Measurements from ENCODE around the gene NDUFAF8.

Gene NDUFAF8

DNA sequence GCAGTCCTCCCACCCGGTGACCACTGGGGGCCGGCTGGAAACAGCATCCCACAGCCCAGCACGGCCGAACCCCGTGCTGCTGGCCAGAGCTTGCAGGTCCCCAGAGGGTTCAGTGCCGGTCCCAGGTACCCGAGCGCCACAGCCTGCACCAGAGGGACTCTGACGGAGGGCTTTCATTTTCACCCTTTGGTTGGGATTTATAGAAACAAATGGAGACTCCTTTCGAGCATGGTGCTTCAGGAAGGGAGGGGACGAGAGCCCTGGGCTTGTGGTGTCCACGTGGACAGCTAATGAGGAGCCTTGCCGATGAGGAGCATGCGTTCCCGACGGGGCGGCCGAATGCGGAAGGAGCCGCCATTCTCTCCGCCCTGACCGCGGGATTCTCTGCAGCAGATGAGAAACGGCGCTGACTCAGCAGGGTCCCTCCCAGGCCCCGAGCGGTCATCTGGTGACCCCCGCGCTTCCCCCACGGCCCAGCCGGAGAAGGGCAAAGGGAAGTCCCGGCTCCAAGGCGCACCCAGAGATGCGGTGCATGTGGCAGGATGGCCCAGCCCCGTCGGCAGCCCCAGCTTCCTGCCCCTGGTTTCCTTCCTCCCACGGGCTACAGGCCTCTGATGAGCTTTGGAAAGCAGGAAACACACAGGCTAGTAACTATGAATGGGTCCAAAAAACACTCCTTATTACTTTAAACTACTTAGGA lies 46.2 kb downstream of the NDUFAF8 start:
- no peaks in the 10 kb centered on the region for H3K4me1 ChIP-seq (ENCODE audit: insufficient read depth, low read length)
- H3K36me3 ChIP-seq (ENCODE audit: insufficient read depth, low read length), result peaks cover 3% of the 10 kb centered on the region
- no peaks in the 10 kb centered on the region for H3K9me3 ChIP-seq (ENCODE audit: control insufficient read depth, insufficient read depth, low read length)
- H3K9ac ChIP-seq (ENCODE audit: low read depth, low read length), result no peak overlapping the region; the same call in 1 of the 2 replicates

DNA sequence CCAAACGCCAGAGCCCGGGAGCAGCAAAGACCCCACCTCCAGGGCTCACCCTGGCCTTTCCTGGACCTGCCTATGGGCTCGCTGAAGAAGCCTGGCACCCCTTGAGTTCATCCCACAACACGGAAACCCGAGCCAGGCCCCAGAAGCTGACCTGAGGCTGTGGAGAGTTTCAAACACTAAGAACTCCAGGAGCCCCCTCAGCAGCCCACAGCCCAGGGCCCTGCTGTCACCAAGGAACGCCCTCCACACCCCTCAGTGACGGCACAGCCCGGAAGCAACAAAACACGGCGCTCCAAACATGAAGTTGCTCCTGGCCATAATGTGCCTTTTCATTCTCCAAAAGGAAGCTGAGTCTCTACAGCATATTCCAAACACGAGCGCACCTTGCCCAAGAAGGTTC lies 46.8 kb downstream of the NDUFAF8 start:
- Histone ChIP-seq H3K36me3 (ENCODE audit: insufficient read depth, low read length) (peaks cover 3% of the 10 kb centered on the region), H3K9me3 (ENCODE audit: control insufficient read depth, insufficient read depth, low read length) (no peaks in the 10 kb centered on the region), H3K4me1 (ENCODE audit: insufficient read depth, low read length) (no peaks in the 10 kb centered on the region), H3K9ac (ENCODE audit: low read depth, low read length) (no peak overlapping the region)

DNA sequence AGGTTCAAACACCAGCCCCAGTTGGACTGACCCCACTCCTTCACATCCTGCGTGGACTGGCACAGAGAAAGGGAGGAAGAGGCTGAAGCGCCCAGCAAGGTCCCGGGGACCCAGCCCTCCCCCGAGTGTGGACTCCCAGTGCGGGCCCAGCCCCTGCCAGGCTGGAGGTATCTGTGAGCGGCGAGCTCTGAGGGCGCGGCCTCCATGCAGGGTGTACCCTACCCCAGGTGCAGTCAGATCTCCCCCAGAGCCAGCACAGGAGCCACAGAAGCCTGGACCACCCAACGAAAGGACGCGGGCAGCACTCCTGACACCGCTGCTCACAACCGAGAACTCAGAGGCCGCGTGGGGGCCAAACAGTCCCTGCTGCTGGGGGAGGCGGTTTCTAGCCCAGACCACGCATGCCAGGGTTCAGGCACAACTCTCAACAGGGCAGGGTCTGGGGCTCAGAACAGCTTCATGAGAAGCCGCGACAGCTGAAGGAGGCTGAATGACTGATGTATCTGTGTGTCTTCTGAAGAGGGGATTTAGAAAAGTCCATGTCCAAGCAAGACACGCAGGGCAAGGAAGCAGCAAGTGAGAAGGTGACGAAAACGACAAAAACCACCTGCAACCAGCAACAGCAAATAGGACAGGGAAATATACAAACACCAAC lies 47.5 kb downstream of the NDUFAF8 start:
- Histone ChIP-seq H3K36me3 (ENCODE audit: insufficient read depth, low read length) (peaks cover 3% of the 10 kb centered on the region), H3K9ac (ENCODE audit: low read depth, low read length) (no peak overlapping the region)

DNA sequence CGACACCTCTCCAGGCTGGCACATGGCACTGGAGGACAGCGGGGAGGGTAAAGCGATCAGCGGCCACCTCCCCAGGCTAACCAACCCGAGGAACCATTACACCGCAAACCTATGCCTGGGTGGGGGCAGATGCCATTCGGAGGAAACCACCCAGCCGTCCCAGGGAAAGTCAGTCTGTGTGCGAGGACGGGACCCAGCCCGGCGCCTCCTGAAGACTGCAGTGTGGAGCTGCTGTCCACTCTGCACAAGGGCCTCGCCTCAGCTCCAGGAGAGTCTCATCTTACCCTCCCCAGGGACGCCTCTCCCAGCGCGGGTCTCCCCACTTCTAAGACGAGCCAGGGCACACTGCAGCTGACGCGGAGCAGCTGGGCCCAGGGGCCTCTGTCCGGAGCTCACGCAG lies 48.0 kb downstream of the NDUFAF8 start:
- Histone ChIP-seq H3K9me3 (ENCODE audit: control insufficient read depth, insufficient read depth, low read length) (no peaks in the 10 kb centered on the region), H3K9ac (ENCODE audit: low read depth, low read length) (no peak overlapping the region), H3K4me1 (ENCODE audit: insufficient read depth, low read length) (no peaks in the 10 kb centered on the region), H3K36me3 (ENCODE audit: insufficient read depth, low read length) (peaks cover 3% of the 10 kb centered on the region)

More for the DNA sequence above, 47.5 kb downstream of the NDUFAF8 start:
- Histone ChIP-seq H3K4me1 (ENCODE audit: insufficient read depth, low read length) (no peaks in the 10 kb centered on the region), H3K9me3 (ENCODE audit: control insufficient read depth, insufficient read depth, low read length) (no peaks in the 10 kb centered on the region)

DNA sequence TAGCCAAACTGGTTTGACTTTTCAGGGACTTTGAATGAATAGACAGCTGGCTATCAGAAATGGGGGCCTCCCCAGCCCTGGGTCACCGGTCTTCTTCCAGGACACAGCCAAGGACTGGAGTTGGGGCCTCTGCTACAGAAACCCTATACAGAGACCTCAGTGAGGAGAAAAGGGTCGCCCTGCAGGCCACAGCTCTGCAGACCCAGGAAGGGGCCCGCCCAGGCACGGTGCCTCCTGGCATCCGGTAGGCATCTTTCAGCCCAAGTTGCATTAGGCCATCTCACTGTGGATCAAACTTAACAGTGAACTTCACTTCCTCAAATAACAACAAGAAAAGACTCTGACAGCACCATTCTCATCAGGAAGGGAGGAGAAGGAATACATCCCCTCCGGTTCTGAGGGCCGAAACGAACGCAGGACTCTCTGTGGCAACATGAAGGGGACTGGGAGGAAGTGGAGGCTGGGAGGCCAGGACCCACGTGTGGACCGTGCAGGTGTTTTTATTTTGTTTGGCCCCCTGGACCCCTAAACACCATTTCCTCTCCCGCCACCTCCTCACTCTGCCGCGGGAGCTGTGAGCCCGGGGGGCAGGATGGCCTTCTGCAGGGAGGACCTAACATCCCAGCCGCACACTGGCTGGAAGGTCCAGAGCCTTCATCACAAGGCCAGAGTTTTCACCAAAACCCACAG lies 48.8 kb downstream of the NDUFAF8 start:
- H3K9me3 ChIP-seq (ENCODE audit: control insufficient read depth, insufficient read depth, low read length), result no peaks in the 10 kb centered on the region
- H3K9ac ChIP-seq (ENCODE audit: low read depth, low read length), result no peak overlapping the region
- no peaks in the 10 kb centered on the region for H3K4me1 ChIP-seq (ENCODE audit: insufficient read depth, low read length)
- H3K36me3 ChIP-seq (ENCODE audit: insufficient read depth, low read length), result peaks cover 3% of the 10 kb centered on the region

DNA sequence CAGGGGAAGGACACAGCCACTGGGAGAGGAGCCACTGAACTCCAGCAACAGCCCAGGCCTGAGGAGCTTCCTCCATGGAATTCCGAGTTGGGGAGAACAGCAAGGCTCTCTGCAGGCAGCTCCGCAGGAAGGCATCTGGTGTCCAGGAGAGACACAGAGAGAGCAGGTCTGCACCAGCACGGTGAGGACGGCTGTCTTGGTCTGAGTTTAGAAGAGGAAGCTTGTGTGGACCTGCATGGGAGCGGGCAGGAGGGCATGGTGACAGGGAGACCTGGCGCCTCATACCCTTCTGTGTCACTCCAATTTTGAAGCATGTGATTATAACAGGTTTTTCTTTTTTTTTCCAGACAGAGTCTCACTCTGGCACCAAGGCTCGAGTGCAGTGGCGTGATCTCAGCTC lies 49.6 kb downstream of the NDUFAF8 start:
- H3K36me3 ChIP-seq (ENCODE audit: insufficient read depth, low read length), result peaks cover 3% of the 10 kb centered on the region
- no peaks in the 10 kb centered on the region for H3K4me1 ChIP-seq (ENCODE audit: insufficient read depth, low read length)
- H3K9ac ChIP-seq (ENCODE audit: low read depth, low read length), result no peak overlapping the region
- no peaks in the 10 kb centered on the region for H3K9me3 ChIP-seq (ENCODE audit: control insufficient read depth, insufficient read depth, low read length)

DNA sequence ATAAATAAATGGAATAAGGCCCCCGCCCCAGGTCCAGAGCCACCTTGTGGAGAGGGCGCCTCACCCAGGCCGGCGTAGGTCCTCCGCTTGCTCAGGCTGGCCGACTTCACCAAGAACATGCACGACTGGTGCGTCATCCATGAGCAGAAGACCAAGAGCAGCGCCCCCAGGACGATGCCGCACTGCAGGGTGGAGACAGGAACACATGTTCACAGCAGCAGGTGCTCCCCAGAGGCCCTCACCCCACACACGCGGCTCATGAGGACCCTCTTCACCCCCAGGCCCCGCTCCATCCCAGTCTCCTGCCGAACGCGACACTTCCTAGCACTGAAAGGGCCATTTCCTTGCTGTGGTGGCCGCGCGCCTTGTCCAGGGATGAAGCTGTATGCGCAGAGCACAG lies 50.5 kb downstream of the NDUFAF8 start:
- no peak overlapping the region for H3K9ac ChIP-seq (ENCODE audit: low read depth, low read length)
- H3K4me1 ChIP-seq (ENCODE audit: insufficient read depth, low read length), result no peaks in the 10 kb centered on the region
- H3K9me3 ChIP-seq (ENCODE audit: control insufficient read depth, insufficient read depth, low read length), result no peaks in the 10 kb centered on the region
- peaks cover 3% of the 10 kb centered on the region for H3K36me3 ChIP-seq (ENCODE audit: insufficient read depth, low read length)

DNA sequence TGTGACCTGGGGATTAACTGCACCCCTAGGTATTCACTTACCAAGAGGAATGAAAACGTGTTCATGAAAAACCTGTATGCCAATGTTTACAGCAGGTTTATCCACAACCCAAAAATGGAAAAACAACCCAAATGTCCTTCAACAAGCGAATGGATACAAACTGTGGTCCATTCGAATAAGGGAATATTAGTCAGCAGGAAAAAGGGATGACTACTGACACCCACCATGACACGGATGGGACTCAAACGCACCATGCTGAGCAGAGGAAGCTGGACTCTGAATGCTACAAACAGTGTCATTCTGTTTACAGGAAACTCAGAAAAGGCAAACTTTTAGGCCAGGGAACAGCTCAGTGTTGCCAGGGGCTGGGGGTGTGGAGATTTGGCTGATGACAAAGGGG lies 51.1 kb downstream of the NDUFAF8 start:
- no peaks in the 10 kb centered on the region for H3K4me1 ChIP-seq (ENCODE audit: insufficient read depth, low read length)
- H3K9me3 ChIP-seq (ENCODE audit: control insufficient read depth, insufficient read depth, low read length), result no peaks in the 10 kb centered on the region
- no peak overlapping the region for H3K9ac ChIP-seq (ENCODE audit: low read depth, low read length)
- peaks cover 3% of the 10 kb centered on the region for H3K36me3 ChIP-seq (ENCODE audit: insufficient read depth, low read length)
